GM21360 (cell line): ENCODE measurements around the gene ERICH6.

Source experiments
- ATAC-seq: cut with Tn5 transposase; IDR thresholded peaks from one replicate; pipeline ENCODE4 v1.9.1; 2021; ENCODE audit warnings: mild to moderate bottlenecking, moderate library complexity; ENCODE audit not compliant: unreplicated experiment

Gene ERICH6

DNA sequence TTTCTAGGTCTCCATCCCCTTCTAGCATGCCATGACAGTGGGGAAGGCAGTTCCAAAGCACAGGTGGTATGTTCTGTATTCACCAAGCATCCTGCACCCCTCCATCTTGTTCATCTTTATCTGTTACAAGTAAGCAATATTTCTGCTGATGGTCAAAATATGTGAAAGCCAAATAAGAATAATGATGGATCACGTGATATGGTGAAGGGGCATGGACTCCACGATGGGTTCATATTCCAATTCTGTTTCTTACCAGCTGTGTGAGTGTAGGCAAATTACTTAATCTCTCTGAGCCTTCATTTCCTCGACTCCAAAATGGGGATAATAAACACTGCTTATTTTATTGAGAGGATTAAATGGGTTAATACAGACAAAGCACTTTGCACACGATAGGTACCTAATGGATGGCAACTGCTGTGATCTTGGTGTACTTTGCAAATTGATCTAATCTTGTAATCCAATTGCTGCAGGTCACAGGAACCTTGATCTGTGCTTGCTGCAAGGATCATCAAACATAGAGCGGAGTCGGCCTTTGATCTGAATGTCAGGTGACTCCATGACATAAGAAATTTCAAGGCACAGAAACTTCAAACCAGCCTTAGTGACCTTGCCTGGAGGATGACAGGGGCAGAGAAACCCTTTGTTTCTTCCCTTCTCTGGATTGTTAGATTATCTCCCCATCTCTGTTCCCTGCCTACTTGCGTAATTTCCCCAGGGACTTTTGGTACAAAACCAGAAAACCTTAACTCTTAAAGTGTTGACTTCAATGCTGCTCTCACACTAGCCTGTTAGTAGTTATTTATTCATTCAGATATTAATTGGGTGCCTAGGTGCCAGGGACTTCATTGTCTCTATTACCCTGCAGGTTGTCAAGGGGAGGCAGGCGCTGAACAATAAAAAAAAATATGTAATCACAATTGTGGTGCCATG is 33.4 kb upstream of the ERICH6 start:
- ATAC-seq: no peak

- no peak for ATAC-seq
Measured at GRCh38 chr3:150736316-150736719, 32.6 kb upstream of the ERICH6 start.

- ATAC-seq: no peak
Measured at GRCh38 chr3:150734795-150735119, 31.0 kb upstream of the ERICH6 start.

DNA sequence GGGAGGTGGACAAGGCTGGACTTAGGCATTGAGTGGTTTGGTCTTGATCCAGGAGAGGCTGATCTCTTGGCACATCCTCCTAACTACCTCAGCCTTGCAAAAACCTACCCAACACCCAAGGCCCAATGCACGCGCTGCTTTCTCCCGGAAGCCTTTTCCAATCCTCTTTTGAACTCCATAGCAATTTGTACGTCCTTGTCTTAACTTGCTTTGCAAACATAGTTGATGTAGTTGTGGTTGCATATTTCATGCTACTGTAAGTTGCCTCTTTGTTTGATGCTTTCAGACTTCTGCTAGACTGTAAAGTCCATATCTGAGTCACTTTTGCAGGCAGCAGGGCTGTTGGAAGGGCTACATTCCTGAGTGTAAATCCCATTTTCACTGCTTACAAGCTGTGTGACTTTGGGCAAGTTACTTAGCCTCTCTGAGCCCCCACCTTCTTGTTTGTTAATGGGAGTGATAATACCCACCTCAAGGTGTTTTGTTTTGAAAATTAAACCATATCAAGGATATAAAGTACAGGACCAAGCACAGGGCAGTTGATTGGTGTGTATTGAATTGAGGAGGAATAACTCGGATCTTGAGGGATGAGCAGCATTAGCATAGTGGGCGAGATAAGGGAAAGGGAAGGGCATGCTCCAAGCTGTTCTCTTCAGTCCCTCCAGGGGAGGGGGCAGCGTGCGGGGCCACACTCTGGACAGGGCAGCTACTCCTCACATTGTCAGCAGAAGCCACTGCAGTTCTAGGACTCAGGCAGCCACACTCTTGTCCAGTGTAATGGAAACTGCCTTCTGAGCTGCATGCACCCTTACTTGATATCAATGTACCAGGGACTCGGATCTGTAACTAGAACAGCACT is 30.4 kb upstream of the ERICH6 start:
- ATAC-seq: no peak

GRCh38 chr3:150733373-150733935 is 29.7 kb upstream of the ERICH6 start:
- no peak for ATAC-seq

DNA sequence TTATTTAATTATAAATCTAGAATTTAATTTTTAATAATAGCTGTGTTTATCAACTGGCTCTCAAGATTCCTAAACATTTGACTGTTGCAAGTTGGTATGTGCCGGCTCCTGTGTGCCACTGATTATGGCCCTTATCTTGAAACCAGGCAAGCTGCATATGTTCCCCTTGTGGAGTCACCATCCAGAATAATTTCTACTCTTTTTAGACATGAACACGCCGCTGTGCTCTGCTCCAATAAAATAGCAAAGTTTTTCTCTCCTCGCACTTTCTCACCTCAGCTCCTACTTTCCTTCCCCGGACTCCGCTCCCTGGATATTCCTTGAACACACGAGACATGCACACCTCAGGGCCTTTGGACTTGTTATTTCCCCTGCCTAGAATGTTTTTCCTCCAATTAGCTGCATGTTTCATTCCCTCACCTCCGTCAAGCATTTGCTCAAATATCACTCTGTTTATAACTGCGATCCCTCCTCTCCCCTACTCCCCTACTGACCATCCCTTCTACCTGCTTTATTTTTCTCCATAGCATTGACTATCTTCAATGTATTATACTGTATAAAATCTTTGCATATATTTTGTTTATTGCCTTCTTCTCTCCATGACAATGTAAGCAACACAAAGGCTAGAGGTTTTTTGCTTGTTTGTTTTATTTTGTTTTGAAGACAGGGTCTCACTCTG is 26.1 kb upstream of the ERICH6 start:
- ATAC-seq: no peak

GRCh38 chr3:150727653-150728502 is 24.2 kb upstream of the ERICH6 start:
- ATAC-seq: no peak

- ATAC-seq: no peak
Measured at GRCh38 chr3:150725548-150725947, 21.8 kb upstream of the ERICH6 start.

- ATAC-seq: no peak
Measured at GRCh38 chr3:150723946-150724345, 20.2 kb upstream of the ERICH6 start.

- ATAC-seq: no peak
Measured at GRCh38 chr3:150722267-150722666, 18.5 kb upstream of the ERICH6 start.

DNA sequence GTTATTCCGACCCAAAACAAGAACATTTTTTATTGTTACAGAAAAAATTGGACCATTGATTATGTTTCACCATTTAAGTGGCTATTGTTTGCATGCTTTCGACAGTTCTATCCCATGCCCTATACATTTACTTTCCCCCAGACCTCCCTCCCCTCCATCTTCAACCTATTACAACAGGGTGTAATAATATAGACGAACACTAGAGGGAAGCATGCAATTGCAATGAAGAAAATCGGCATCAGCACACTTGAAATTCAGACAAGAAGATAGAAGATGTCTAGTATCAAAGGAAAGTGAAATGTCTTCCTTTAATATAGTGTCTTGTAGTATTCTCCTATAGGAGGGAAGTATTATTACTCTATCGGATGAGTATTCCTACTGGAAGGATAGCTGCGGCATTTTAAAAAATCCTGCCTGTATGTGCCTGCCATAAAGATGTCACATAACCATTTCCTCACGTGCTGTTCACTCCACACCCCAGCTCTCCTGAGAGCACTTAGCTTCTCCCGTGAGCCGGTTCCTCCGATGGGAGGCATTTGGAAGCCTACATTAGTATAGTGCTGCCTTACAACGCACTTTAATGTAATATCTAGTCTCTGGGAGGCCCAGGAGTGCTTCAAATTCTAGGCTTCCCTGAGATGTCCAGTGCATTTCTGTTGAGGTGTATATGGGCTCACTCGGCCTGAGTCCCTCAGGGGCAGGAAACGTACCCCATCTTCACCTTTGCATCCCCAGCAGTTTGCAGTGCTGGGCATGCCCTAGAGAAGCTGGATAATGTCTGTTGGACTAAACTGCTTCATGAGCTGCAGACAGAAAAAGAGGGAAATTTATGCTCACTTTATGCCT is 17.8 kb upstream of the ERICH6 start:
- ATAC-seq: no peak

DNA sequence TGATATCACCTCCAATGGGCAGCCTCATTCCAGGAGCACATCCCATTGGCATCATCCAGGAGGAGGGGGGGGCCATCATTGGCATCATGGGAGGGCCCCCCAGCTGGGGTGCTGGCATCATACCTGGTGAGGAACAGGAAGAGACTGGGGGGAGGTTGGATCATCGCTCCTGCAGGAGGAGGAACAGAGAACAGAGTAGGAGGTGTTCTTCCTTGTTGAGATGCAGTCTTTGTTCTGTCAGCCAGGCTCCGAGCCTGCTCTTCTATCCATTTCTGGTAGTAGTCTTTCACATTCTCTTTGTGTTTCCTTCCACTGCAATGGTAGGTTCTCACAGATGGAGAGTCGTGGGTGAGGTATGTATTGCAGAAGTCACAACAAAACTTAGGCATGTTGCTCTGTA is 16.7 kb upstream of the ERICH6 start:
- no peak for ATAC-seq

GRCh38 chr3:150710097-150710496 is 6.4 kb upstream of the ERICH6 start:
- ATAC-seq: no peak

DNA sequence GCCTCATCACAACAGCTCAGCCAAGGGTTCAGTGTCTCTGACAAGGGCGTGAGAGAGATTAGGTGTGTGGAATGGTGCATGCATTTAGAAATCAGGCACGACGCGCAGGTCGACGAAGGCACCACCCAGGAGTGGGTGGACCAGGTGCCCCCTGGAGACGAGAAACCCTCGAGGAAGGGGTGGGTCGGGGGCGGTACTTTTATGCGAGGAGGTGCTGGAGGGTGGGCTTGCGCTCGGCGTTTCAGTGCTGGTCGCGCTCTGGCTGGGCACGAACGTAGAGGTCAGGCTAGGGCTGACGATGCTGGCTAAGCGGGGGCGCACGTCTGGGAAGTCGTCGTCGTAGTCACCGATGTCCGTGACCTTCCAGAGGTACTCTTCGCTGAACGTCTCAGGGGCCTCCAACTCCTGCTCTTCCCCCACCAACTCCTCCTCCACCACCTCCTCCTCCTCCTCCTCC is 393 bp downstream of the ERICH6 start:
- ATAC-seq: peak; percentile 36

DNA sequence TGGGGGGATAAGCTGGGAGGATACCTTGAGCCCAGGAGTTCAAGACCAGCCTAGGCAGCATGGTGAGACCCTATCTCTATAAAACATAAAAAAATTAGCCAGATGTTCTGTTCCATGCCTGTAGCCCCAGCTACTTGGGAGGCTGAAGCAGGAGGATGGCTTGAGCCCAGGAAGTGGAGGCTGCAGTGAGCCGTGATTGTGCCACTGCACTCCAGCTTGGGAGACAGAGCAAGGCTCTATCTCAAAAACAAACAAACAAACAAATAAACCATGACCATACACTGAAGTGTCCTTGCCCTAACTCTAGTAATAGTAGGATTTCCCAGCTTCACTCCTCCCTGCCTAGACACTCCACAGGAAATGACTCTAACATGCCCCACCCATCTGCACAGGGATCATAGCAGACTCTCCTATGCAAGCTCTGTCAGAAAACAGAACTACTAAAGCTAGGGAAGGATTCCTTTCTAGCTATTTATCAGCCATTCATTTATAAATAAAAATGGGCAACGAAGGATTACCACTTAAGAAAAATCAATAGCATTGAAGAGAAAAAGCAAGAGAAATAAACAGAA is 4.6 kb downstream of the ERICH6 start:
- ATAC-seq: no peak

DNA sequence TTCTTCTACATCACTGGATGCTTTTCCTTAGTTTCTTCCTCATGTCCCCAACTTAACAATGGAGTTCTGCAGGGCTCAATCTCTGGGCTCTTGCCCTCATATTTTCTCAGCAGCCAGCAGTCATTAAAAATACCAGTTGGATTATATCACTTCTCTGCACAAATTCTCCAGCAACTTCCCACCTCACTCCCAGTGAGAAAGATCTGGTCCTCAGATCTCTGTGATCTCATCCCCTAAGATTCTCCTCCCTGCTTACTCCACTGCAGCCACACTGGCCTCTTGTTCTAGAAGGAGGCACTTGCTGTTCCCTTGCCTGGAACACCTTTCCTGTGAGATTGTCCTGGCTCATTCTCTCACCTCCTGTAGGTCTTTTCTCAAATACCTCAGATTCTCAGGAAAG is 6.1 kb downstream of the ERICH6 start:
- ATAC-seq: no peak

DNA sequence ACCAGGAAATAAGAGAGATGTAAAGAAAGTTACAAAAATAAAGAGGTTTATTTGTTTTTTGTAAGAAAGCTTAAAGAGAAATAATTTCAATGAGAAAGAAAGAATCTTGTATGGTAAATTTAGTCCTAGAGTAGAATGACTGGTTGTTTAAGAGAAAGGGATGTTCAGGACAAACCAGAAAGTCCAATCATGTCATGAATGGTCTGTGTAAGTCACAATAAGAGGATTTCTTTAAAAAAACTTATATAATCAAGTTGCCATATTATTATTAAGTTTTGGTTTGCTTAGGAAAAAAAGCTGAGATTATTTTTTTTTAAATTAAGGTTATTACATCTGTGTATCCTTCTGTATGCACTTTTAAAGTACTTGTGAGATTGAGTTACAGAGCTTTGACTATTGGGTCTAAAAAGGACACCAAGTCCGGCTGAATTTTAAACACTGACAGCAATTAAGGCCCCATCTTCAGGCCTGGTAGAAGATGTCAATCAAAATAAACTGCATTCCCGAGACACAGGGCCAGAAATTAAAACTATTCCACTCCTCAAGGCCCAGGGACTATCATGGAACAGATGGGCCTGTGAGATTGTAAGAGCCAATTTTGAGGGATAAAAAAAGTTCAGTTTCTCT is 12.2 kb downstream of the ERICH6 start:
- no peak for ATAC-seq

DNA sequence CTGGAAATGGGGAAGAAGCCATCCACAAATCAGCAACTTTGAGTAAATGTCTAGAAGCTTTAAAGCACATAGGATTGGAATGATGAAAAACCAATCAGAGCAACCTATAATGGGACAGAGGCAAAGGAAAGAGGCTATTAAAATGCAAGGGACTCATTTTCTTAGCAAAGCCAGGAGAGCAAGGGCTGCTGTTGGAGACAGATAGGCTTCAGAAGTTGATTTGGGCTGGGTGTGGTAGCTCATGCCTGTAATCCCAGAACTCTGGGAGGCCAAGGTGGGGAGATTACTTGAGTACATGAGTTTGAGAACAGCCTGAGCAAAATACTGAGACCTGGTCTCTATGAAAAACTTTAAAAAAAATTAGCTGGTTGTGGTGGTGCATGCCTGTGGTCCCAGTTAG is 16.1 kb downstream of the ERICH6 start:
- ATAC-seq: no peak
